ENCODE data around the gene FSTL4. TPM values are rescaled to one million over a fixed set of nuclear protein-coding genes. Genes with fewer than 3 reads are reported as not detected.

Gene FSTL4
- total and polyA plus RNA-seq, 2 of the 4 experiments (the other 2 are of a cell fraction): 0.18 TPM; not detected in 1

DNA sequence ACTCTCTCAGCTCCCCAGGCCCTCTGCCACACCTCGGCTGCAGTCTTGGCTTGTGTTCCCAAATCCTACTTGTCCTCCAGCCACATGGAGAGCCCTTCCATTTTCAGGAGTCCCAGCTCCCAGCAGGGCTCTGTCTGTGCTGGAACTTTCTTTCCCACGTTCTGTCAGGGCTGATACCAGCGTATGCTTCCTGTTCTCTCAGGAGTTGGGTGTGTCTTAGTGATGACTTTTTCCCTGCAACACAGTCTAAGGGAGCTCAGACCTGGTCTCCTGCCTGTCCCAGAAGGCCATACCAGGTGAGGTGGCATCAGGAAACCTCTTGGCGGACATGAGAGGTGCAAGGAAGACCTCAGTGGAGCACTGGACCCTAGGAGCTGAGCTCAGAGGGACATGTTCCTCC is 334.0 kb downstream of the FSTL4 start:
- Histone ChIP-seq H2AK5ac (ENCODE audit: low read depth, low read length) (no peak overlapping the region), H2BK20ac (ENCODE audit: low read depth, low read length) (no peak overlapping the region), H2AFZ (replicated peaks; ENCODE audit: low read length, poor library complexity) (no peak overlapping the region), H3K4ac (ENCODE audit: low read depth, low read length) (no peak overlapping the region), H4K5ac (ENCODE audit: low read depth, low read length) (no peak overlapping the region), H4K20me1 (ENCODE audit: insufficient read depth, low read length) (no peaks in the 10 kb centered on the region), H3K9ac (ENCODE audit: low read depth, low read length) (no peak overlapping the region), H4K91ac (ENCODE audit: insufficient read depth, low read depth, low read length) (no peak overlapping the region), H3K27ac (ENCODE audit: insufficient read depth, low read length) (no peak overlapping the region), H3K14ac (replicated peaks; ENCODE audit: low read depth, low read length) (no peak overlapping the region), H3K79me1 (ENCODE audit: low read depth in 1 of 2, low read length in 2 of 2) (no peaks in the 10 kb centered on the region), H2BK120ac (ENCODE audit: low read depth, low read length) (no peak overlapping the region), H3K4me1 (ENCODE audit: control insufficient read depth, insufficient read depth, low read length) (no peaks in the 10 kb centered on the region), H3K9me3 (ENCODE audit: control insufficient read depth, insufficient read depth, low read length) (no peaks in the 10 kb centered on the region), H3K36me3 (ENCODE audit: control insufficient read depth, insufficient read depth, low read length) (no peaks in the 10 kb centered on the region), H2AK9ac (replicated peaks; ENCODE audit: low read depth, low read length, poor library complexity) (no peak overlapping the region), H3K4me3 (ENCODE audit: insufficient read depth, low read depth, low read length) (no peak overlapping the region), H3K27me3 (ENCODE audit: control insufficient read depth, insufficient read depth, low read length) (peaks cover 9% of the 10 kb centered on the region; the same call in 1 of the 2 replicates), H4K8ac (ENCODE audit: low read depth in 2 of 2, low read length in 2 of 2) (no peak overlapping the region), H3K23ac (ENCODE audit: low read depth, low read length) (no peak overlapping the region), H2BK15ac (ENCODE audit: low read depth, low read length) (no peak overlapping the region), H3K18ac (ENCODE audit: low read depth, low read length) (no peak overlapping the region), H3K4me2 (ENCODE audit: low read depth, low read length) (no peak overlapping the region), H2BK5ac (ENCODE audit: low read depth, low read length, poor library complexity, severe bottlenecking) (no peak overlapping the region), H3K56ac (ENCODE audit: extremely low read depth, insufficient read depth, low read length) (no peak overlapping the region), H3K9me1 (ENCODE audit: insufficient read depth, low read length) (no peaks in the 10 kb centered on the region)
- TF ChIP-seq CHD1 (IDR thresholded peaks at IDR 0.05; ENCODE audit: low read depth, low read length) (no peak), NFE2L2 (IDR thresholded peaks at IDR 0.05; ENCODE audit: low read depth, low read length) (no peak), CEBPB (IDR thresholded peaks at IDR 0.05; ENCODE audit: low read depth, low read length) (no peak), MXI1 (IDR thresholded peaks at IDR 0.05; ENCODE audit: borderline replicate concordance, low read depth, low read length) (no peak), RAD21 (IDR thresholded peaks at IDR 0.05; ENCODE audit: low read length) (no peak), MAFK (IDR thresholded peaks at IDR 0.05; ENCODE audit: low read depth, low read length) (no peak)
- TF ChIP-seq, protein P1, sequence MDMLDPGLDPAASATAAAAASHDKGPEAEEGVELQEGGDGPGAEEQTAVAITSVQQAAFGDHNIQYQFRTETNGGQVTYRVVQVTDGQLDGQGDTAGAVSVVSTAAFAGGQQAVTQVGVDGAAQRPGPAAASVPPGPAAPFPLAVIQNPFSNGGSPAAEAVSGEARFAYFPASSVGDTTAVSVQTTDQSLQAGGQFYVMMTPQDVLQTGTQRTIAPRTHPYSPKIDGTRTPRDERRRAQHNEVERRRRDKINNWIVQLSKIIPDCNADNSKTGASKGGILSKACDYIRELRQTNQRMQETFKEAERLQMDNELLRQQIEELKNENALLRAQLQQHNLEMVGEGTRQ (IDR thresholded peaks at IDR 0.05; ENCODE audit: low read depth, low read length): no peak
- BruUV-seq (replicated peaks): no TSS peak
- intact Hi-C loops (cut with micrococcal nuclease) (no loop called here), in situ Hi-C loops (cut with MboI; ENCODE audit: low sequenced_read_pairs) (no loop called here), dilution Hi-C loops (cut with HindIII; ENCODE audit: low sequenced_read_pairs, unreplicated experiment) (no loop called here)
- ATAC-seq (ENCODE audit: low read depth) (no peak), DNase-seq (no peak)
- POLR2A ChIA-PET (ENCODE audit: unreplicated experiment): no interaction called here
- CTCF ChIA-PET: no interaction called here
- WGBS, 2 experiments (ENCODE audit: extremely low coverage in 2 of 2, insufficient read length in 1 of 2): 68% methylated on average over 2 of the region's 4 CpGs; no CpG with 5 or more reads in 1 of the 2 experiments

Measured in IMR-90 (cell line).